GM23248 (cell line): ENCODE results near the gene SDC3.
"Not testable (repeated sequence)": the region's sequence is repeated elsewhere in the genome, so short reads cannot be mapped to it uniquely, and the experiment has no call there.

Source experiments
- EZH2 ChIP-seq: fragments of 200-600 bp; sonication (generic); IDR thresholded peaks from 2 replicates; pipeline ENCODE4 v1.6.1; 2018; ENCODE audit warnings: antibody characterized with exemption, mild to moderate bottlenecking; ENCODE audit not compliant: insufficient read depth, poor library complexity, severe bottlenecking
- EZH2phosphoT487 ChIP-seq: fragments of 200-600 bp; sonication (generic); IDR thresholded peaks from 2 replicates; pipeline ENCODE4 v1.6.1; 2018; ENCODE audit warnings: antibody characterized with exemption, moderate library complexity, mild to moderate bottlenecking, low read depth; ENCODE audit not compliant: insufficient read depth

DNA sequence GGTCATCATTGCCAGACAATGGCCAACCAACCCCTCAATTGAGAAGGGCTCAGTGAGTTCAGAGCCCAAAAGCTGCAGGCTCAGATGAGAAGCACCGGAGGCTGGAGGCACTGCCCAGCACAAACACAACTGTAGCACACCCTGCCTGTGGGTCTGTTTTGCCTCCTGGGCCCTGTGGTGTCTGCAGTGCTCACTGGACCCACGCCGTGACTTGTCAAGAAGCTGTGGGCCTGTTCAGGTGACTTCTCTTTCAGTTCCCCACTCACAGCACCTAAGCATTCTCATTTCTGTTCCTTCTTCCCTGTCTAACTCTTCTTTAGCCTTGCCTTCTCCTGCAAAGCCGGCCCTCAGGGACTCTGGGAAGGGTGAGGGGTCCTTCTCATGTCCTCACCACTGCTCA is 27.2 kb upstream of the SDC3 start:
- not testable (repeated sequence) for TF ChIP-seq EZH2phosphoT487, EZH2
